Lower leg skin (tissue), 3 donors: ENCODE results near the gene MSL2.

ENCODE experiments used
- CTCF ChIP-seq, 3 donors: fragments of 450-650 bp; IDR thresholded peaks; one replicate each; pipeline ENCODE4 v1.5.1; 2016; ENCODE audit warnings: antibody characterized with exemption in 3 of 3, mild to moderate bottlenecking in 3 of 3, moderate library complexity in 2 of 3
- POLR2A ChIP-seq, 2 donors: fragments of 450-650 bp; IDR thresholded peaks; one replicate each; pipeline ENCODE4 v1.6.1; 2016 to 2017; ENCODE audit warnings: antibody characterized with exemption in 2 of 2, mild to moderate bottlenecking in 1 of 2, moderate library complexity in 1 of 2

- TF ChIP-seq CTCF (IDR thresholded peaks at IDR 0.05) (no peak), POLR2A (IDR thresholded peaks at IDR 0.05) (no peak)
These were observed 11.5 kb upstream of the MSL2 start for GRCh38 chr3:136207489-136208115.
